Hepatocyte (in vitro differentiated cells): ENCODE results near the gene LMO4. TPM values are rescaled to one million over a fixed set of nuclear protein-coding genes. Genes with fewer than 3 reads are reported as not detected.

Experiments
- DNase-seq: peaks from one replicate; pipeline ENCODE4 v3.0.0-alpha.2; 2016; ENCODE audit warnings: low spot score
- H2AFZ ChIP-seq: fragments of 200-600 bp; sonication (generic); 2 replicates; pipeline ENCODE4 v1.6.0; 2016; ENCODE audit warnings: antibody characterized with exemption, mild to moderate bottlenecking
- H3K27ac ChIP-seq: fragments of 200-600 bp; sonication (generic); 2 replicates; pipeline ENCODE4 v1.5.1; 2016; ENCODE audit warnings: mild to moderate bottlenecking
- H3K27me3 ChIP-seq: fragments of 200-600 bp; sonication (generic); 2 replicates; pipeline ENCODE4 v1.6.1; 2016
- H3K36me3 ChIP-seq: fragments of 200-600 bp; sonication (generic); replicated peaks from 2 replicates; pipeline ENCODE4 v1.5.1; 2016; ENCODE audit warnings: low read depth; ENCODE audit not compliant: insufficient read depth
- H3K4me1 ChIP-seq: fragments of 200-600 bp; sonication (generic); 2 replicates; pipeline ENCODE4 v1.5.1; 2016; ENCODE audit warnings: mild to moderate bottlenecking, moderate library complexity; ENCODE audit not compliant: insufficient read depth
- H3K4me2 ChIP-seq: fragments of 200-600 bp; sonication (generic); 2 replicates; pipeline ENCODE4 v1.6.0; 2016
- H3K4me3 ChIP-seq: fragments of 200-600 bp; sonication (generic); 2 replicates; pipeline ENCODE4 v1.5.1; 2016; ENCODE audit warnings: mild to moderate bottlenecking
- H3K79me2 ChIP-seq: fragments of 200-600 bp; sonication (generic); 2 replicates; pipeline ENCODE4 v1.6.0; 2017; ENCODE audit warnings: mild to moderate bottlenecking
- H3K9me2 ChIP-seq: fragments of 200-600 bp; sonication (generic); replicated peaks from 2 replicates; pipeline ENCODE4 v1.6.0; 2017; ENCODE audit warnings: mild to moderate bottlenecking; ENCODE audit not compliant: insufficient read depth
- H3K9me3 ChIP-seq: fragments of 200-600 bp; sonication (generic); 2 replicates; pipeline ENCODE4 v1.5.1; 2016; ENCODE audit warnings: low read depth, mild to moderate bottlenecking
- H4K20me1 ChIP-seq: fragments of 200-600 bp; sonication (generic); 2 replicates; pipeline ENCODE4 v1.6.0; 2016; ENCODE audit warnings: mild to moderate bottlenecking; ENCODE audit not compliant: insufficient read depth, poor library complexity, severe bottlenecking
- EZH2 ChIP-seq: fragments of 200-600 bp; sonication (generic); IDR thresholded peaks from 2 replicates; pipeline ENCODE4 v1.6.1; 2016; ENCODE audit warnings: antibody characterized with exemption, mild to moderate bottlenecking, borderline replicate concordance
- EZH2phosphoT487 ChIP-seq: fragments of 200-600 bp; sonication (generic); IDR thresholded peaks from one replicate; pipeline ENCODE4 v1.6.1; 2018; ENCODE audit warnings: antibody characterized with exemption, mild to moderate bottlenecking, low read depth, moderate library complexity; ENCODE audit not compliant: unreplicated experiment, severe bottlenecking
- WGBS: methylation state at CpG from one replicate; pipeline ENCODE4 v1.1.6; 2016; ENCODE audit warnings: low lambda C conversion rate; ENCODE audit errors: missing lambda C conversion rate; 5-methylcytosine and 5-hydroxymethylcytosine counted together
- polyA plus RNA-seq: library from polyadenylated mRNA; unstranded; fragments of >200 nt; fragmentation: Nextera tagmentation; extraction: Ambion mirVana; gene quantifications from 2 replicates; pipeline ENCODE4 v1.2.1, GENCODE V29; 2016
- total RNA-seq: library from RNA; depleted of rRNA; stranded (reverse); fragments of >200 nt; gene quantifications from 2 replicates; pipeline ENCODE4 v1.2.3, GENCODE V29; 2014
- TF ChIP-seq, protein P1 (sequence below): fragments of 200-600 bp; sonication (generic); IDR thresholded peaks from 2 replicates; pipeline ENCODE4 v1.5.1; 2016; ENCODE audit warnings: antibody characterized with exemption, mild to moderate bottlenecking; ENCODE audit not compliant: poor library complexity

Gene LMO4
- total and polyA plus RNA-seq, 2 experiments from 2014 or later: 59.1 to 221 TPM

- peak; percentile 39 for DNase-seq
- WGBS: 5% methylated on average over 24 of the region's 28 CpGs
- Histone ChIP-seq H3K27me3 (no peaks in the 10 kb centered on the region), H3K36me3 (peaks cover 3% of the 10 kb centered on the region), H3K9me3 (no peaks in the 10 kb centered on the region), H3K4me1 (peaks cover 12% of the 10 kb centered on the region), H4K20me1 (peaks cover 73% of the 10 kb centered on the region), H3K4me3 (peak overlapping the region; percentile 62), H2AFZ (peak overlapping the region; percentile 60), H3K9me2 (no peaks in the 10 kb centered on the region), H3K79me2 (peaks cover 99% of the 10 kb centered on the region), H3K27ac (peak overlapping the region; percentile 96), H3K4me2 (peak overlapping the region; percentile 89)
- no peak for TF ChIP-seq EZH2phosphoT487
- TF ChIP-seq, protein P1, sequence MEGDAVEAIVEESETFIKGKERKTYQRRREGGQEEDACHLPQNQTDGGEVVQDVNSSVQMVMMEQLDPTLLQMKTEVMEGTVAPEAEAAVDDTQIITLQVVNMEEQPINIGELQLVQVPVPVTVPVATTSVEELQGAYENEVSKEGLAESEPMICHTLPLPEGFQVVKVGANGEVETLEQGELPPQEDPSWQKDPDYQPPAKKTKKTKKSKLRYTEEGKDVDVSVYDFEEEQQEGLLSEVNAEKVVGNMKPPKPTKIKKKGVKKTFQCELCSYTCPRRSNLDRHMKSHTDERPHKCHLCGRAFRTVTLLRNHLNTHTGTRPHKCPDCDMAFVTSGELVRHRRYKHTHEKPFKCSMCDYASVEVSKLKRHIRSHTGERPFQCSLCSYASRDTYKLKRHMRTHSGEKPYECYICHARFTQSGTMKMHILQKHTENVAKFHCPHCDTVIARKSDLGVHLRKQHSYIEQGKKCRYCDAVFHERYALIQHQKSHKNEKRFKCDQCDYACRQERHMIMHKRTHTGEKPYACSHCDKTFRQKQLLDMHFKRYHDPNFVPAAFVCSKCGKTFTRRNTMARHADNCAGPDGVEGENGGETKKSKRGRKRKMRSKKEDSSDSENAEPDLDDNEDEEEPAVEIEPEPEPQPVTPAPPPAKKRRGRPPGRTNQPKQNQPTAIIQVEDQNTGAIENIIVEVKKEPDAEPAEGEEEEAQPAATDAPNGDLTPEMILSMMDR: no peak
- TF ChIP-seq EZH2: no peak
Observed at GRCh38 chr1:87334351-87335174, 5.9 kb downstream of the LMO4 start.

DNA sequence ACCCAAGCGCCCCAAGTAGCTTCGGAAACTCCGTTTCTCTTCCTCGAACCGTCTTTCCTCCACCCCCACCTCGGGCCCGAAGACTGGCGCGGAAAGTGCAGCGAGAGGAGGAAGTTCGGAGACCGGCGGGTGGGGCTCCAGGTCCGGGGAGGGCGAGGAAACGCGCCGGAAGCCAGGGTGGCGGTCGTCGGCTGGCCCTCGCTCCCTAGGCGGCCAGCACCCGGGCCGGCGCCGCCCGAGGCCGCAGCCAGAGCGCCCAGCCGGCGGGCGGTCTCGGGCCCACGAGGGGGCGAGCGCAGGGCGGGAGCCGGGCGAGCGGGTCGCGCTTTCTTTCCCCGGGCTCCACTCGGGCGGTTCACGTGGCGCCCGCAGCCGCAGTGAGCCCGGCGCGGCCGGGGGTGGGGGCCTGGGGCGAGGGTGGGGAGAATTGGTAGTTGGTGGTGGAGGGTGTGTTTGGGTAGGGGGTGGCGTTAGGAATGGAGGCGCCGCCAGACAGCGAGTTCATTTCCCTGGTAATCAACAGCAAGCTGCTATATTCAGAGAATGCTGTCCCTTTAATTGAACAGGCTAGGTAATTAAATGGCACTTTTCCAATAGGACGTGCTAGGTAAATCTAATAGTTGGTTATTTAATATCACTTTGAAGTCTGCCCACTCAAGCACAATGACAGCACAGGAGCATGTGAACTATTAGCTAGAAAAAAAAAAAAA, 6.7 kb downstream of the LMO4 start:
- TF ChIP-seq, protein P1: peak; percentile 16
- no peak for TF ChIP-seq EZH2
- no peak for TF ChIP-seq EZH2phosphoT487
- DNase-seq: peak; percentile 79
- H3K4me2 ChIP-seq: peak overlapping the region; percentile 89
- H3K36me3 ChIP-seq: peaks cover 3% of the 10 kb centered on the region
- H4K20me1 ChIP-seq: peaks cover 75% of the 10 kb centered on the region
- no peaks in the 10 kb centered on the region for H3K9me3 ChIP-seq
- no peaks in the 10 kb centered on the region for H3K9me2 ChIP-seq
- H3K4me3 ChIP-seq: peak overlapping the region; percentile 62
- no peaks in the 10 kb centered on the region for H3K27me3 ChIP-seq
- 1% methylated on average over 54 of the region's 60 CpGs for whole genome bisulfite sequencing
- peaks cover 12% of the 10 kb centered on the region for H3K4me1 ChIP-seq
- H3K79me2 ChIP-seq: peaks cover 99% of the 10 kb centered on the region
- H2AFZ ChIP-seq: peak overlapping the region; percentile 60
- H3K27ac ChIP-seq: peak overlapping the region; percentile 96

GRCh38 chr1:87336623-87337067, 8.0 kb downstream of the LMO4 start:
- H3K27ac ChIP-seq: peak overlapping the region; percentile 96
- 36% methylated on average over 10 of the region's 10 CpGs for WGBS
- TF ChIP-seq, protein P1: no peak
- TF ChIP-seq EZH2 (no peak), EZH2phosphoT487 (no peak)
- H3K9me2 ChIP-seq: no peaks in the 10 kb centered on the region
- H3K4me1 ChIP-seq: peaks cover 12% of the 10 kb centered on the region
- no peaks in the 10 kb centered on the region for H3K9me3 ChIP-seq
- H4K20me1 ChIP-seq: peaks cover 74% of the 10 kb centered on the region
- H3K27me3 ChIP-seq: no peaks in the 10 kb centered on the region
- H3K4me3 ChIP-seq: peak overlapping the region; percentile 62
- DNase-seq: no peak
- peaks cover 5% of the 10 kb centered on the region for H3K36me3 ChIP-seq
- H3K79me2 ChIP-seq: peaks cover 100% of the 10 kb centered on the region
- H3K4me2 ChIP-seq: peak overlapping the region; percentile 89
- no peak overlapping the region for H2AFZ ChIP-seq
